Thymus (tissue), 11 donors: Measurements from ENCODE around the gene IQCK. TPM values are rescaled to one million over a fixed set of nuclear protein-coding genes. Genes with fewer than 3 reads are reported as not detected.

Experiments
- DNase-seq, 9 donors: peaks; one replicate each; pipeline ENCODE4 v3.0.0-alpha.2; 2013; ENCODE audit warnings: low spot score in 9 of 9, low read depth in 6 of 9, missing footprints in 1 of 9
- H3K27ac ChIP-seq, 2 donors: one replicate each; pipeline ENCODE4 v1.5.1; 2013; ENCODE audit warnings: control low read depth in 1 of 2, low read depth in 1 of 2, low read length in 1 of 2, mild to moderate bottlenecking in 1 of 2, moderate library complexity in 1 of 2
- H3K27me3 ChIP-seq, 2 donors: one replicate each; pipeline ENCODE4 v1.5.1; 2013; ENCODE audit warnings: low read length in 1 of 2; ENCODE audit not compliant: control insufficient read depth in 2 of 2, insufficient read depth in 1 of 2
- H3K36me3 ChIP-seq, 2 donors: one replicate each; pipeline ENCODE4 v1.5.1; 2013; ENCODE audit warnings: low read length in 1 of 2, mild to moderate bottlenecking in 1 of 2, moderate library complexity in 1 of 2; ENCODE audit not compliant: control insufficient read depth in 2 of 2, insufficient read depth in 2 of 2
- H3K4me1 ChIP-seq, 2 donors: one replicate each; pipeline ENCODE4 v1.5.1; 2013; ENCODE audit warnings: low read length in 2 of 2; ENCODE audit not compliant: control insufficient read depth in 2 of 2, insufficient read depth in 2 of 2
- H3K4me3 ChIP-seq, 2 donors: one replicate each; pipeline ENCODE4 v1.5.1; 2013; ENCODE audit warnings: low read length in 2 of 2, control low read depth in 1 of 2, mild to moderate bottlenecking in 1 of 2
- H3K9me3 ChIP-seq, 2 donors: one replicate each; pipeline ENCODE4 v1.5.1; 2013; ENCODE audit warnings: low read length in 1 of 2, mild to moderate bottlenecking in 1 of 2; ENCODE audit not compliant: control insufficient read depth in 2 of 2, insufficient read depth in 1 of 2
- WGBS: extraction: QIAGEN DNeasy Blood & Tissue Kit; methylation state at CpG from one replicate; pipeline ENCODE4 v1.1.7; 2013; 5-methylcytosine and 5-hydroxymethylcytosine counted together
- polyA plus RNA-seq: library from polyadenylated mRNA; stranded (reverse); fragments of 200-250 nt; gene quantifications from one replicate; pipeline ENCODE4 v1.2.3, GENCODE V29; 2013
- total RNA-seq: library from RNA; stranded (reverse); fragments of 120-200 nt; gene quantifications from one replicate; pipeline ENCODE4 v1.2.4, GENCODE V29; 2013
- donor health status: healthy.

The IQCK gene
- total and polyA plus RNA-seq, 2 donors, result 3.7 to 10.2 TPM

DNA sequence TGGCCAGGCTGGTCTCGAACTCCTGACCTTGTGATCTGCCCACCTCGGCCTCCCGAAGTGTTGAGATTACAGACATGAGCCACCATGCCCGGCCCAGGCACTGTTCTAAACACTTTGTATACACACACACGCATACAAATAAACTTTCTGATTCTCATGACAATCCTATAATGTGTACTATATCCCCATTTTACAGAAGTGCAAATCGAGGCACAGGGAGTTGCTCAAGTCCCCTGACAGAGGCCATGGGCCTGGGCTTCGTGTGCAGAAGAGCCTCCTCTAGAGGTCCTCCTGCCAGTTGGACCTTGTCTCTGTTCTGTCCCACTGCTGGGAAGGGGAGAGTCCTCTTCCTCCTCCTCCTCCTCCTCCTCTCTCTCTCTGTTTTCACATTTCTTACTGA lies 176.5 kb downstream of the IQCK start:
- WGBS, result 93% methylated on average over 7 of the region's 7 CpGs
- Histone ChIP-seq H3K4me1 (no peaks in the 10 kb centered on the region), H3K36me3 (no peaks in the 10 kb centered on the region), H3K27ac (no peak overlapping the region), H3K4me3 (no peak overlapping the region), H3K9me3 (no peaks in the 10 kb centered on the region), H3K27me3 (no peaks in the 10 kb centered on the region)
- DNase-seq, result no peak

DNA sequence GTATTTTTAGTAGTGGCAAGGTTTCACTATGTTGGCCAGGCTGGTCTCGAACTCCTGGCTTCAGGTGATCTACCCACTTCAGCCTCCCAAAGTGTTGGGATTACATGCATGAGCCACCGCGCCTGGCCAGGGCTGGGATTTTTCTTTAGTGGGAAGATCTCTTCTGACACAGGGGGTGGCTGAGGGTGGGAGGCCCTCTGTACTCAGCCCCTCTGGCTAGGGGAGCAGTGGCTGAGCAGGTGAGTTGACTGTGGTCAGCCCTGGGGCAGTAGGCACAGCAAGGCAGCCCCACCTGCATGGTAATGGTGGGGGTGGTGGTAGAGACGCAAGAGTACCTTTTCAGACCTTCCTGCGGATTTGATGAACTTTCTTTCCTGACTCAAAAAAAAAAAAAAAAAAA lies 178.9 kb downstream of the IQCK start:
- DNase-seq, result no peak
- H3K36me3 ChIP-seq, result no peaks in the 10 kb centered on the region
- H3K27ac ChIP-seq, result no peak overlapping the region
- H3K27me3 ChIP-seq, result no peaks in the 10 kb centered on the region
- no peak overlapping the region for H3K4me3 ChIP-seq
- no peaks in the 10 kb centered on the region for H3K4me1 ChIP-seq
- no peaks in the 10 kb centered on the region for H3K9me3 ChIP-seq
- 91% methylated on average over 5 of the region's 5 CpGs for WGBS

DNA sequence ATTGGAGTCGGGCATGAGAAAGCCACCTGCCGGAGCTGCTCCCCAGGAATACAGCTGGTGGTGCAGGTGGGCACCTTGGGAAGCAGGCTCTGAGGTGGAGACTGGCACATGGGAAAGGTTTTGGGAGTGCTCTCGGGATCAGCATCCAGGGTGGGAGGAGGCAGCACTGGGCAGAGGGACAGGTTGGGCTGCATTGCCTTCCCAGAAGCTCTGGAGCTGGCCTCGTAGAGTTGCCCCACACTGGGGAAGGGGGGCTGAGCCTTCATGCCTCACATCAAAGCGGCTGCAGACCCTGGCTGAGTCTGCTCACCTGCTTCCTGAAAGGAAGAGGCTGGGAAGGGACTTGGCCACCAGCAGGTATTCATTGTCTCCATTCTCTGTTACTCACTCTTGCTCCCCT lies 180.1 kb downstream of the IQCK start:
- Histone ChIP-seq H3K9me3 (no peaks in the 10 kb centered on the region), H3K36me3 (no peaks in the 10 kb centered on the region), H3K4me1 (no peaks in the 10 kb centered on the region), H3K4me3 (no peak overlapping the region), H3K27me3 (no peaks in the 10 kb centered on the region), H3K27ac (no peak overlapping the region)
- WGBS, result 73% methylated on average over 5 of the region's 5 CpGs
- no peak for DNase-seq

DNA sequence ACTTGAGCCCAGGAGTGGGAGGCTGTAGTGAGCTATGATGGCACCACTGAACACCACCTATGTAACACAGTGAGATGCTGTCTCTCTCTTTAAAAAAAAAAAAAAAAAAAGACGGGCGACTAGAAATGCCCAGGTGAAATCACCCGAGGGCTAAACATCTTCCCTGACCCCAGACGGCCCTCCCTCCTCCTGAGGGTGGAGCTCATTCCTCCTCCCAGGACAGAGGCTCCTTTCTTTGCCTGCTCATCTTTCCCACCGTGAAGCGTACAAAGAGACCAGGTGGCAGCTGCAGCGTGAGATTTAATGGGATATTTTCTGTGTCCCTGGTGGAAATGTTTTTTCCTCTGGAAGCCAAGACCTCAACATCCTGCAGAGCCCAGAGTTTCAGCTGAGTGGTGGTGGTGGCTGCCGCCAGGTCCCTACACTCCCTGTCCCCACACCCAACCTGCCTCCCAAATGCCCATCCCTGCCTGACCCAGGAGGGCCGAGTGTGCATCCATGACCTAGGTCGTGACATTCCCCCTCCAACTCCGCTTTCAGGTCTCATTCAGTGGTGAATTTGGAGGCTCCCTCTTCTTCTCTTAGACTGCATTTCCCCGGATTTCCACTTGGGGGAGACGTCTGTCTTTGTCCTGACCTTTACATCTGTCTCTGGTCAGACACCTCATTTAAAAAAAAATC lies 181.0 kb downstream of the IQCK start:
- Histone ChIP-seq H3K36me3 (no peaks in the 10 kb centered on the region), H3K4me1 (no peaks in the 10 kb centered on the region), H3K27ac (no peak overlapping the region), H3K4me3 (no peak overlapping the region), H3K9me3 (no peaks in the 10 kb centered on the region), H3K27me3 (no peaks in the 10 kb centered on the region)
- DNase-seq, result peak in 3 of 9 donors; percentile 27 to 53 (median 40)
- 24% methylated on average over 13 of the region's 13 CpGs for WGBS

DNA sequence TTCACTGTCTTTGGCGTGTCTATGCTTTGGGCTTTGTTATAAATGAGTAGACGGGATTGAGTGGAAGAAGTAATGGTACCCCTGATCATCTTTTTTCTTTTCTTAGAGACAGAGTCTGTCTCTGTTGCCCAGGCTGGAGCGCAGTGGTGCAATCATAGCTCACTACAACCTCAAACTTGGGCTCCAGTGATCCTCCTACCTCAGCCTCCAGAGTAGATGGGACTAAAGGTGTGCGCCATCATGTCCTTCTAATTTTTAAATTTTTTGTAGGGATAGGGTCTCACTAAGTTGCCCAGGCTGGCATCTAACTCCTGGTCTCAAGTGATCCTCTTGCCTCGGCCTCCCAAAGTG lies 181.5 kb downstream of the IQCK start:
- no peak overlapping the region for H3K4me3 ChIP-seq
- WGBS, result 66% methylated on average over 5 of the region's 5 CpGs
- H3K27ac ChIP-seq, result no peak overlapping the region
- no peaks in the 10 kb centered on the region for H3K4me1 ChIP-seq
- no peaks in the 10 kb centered on the region for H3K27me3 ChIP-seq
- no peaks in the 10 kb centered on the region for H3K9me3 ChIP-seq
- no peaks in the 10 kb centered on the region for H3K36me3 ChIP-seq
- DNase-seq, result no peak

DNA sequence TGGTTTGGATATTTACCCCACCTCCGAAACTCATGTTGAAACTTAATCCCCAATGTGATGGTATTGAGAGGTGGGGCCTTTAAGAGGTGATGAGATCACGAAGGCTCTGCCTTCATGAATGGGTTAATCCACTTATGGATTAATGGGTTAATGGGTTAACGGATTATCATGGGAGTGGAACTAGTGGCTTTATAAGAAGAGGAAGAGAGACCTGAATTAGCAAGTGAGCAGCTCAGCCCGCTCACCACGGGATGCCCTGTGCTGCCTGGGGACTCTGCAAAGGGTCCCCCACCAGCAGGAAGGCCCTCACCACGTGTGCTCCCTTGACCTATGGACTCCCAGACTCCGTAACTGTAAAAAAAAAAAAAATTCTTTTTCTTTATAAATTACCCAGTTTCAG lies 183.1 kb downstream of the IQCK start:
- no peak overlapping the region for H3K4me3 ChIP-seq
- no peak overlapping the region for H3K27ac ChIP-seq
- 88% methylated on average over 7 of the region's 7 CpGs for WGBS

DNA sequence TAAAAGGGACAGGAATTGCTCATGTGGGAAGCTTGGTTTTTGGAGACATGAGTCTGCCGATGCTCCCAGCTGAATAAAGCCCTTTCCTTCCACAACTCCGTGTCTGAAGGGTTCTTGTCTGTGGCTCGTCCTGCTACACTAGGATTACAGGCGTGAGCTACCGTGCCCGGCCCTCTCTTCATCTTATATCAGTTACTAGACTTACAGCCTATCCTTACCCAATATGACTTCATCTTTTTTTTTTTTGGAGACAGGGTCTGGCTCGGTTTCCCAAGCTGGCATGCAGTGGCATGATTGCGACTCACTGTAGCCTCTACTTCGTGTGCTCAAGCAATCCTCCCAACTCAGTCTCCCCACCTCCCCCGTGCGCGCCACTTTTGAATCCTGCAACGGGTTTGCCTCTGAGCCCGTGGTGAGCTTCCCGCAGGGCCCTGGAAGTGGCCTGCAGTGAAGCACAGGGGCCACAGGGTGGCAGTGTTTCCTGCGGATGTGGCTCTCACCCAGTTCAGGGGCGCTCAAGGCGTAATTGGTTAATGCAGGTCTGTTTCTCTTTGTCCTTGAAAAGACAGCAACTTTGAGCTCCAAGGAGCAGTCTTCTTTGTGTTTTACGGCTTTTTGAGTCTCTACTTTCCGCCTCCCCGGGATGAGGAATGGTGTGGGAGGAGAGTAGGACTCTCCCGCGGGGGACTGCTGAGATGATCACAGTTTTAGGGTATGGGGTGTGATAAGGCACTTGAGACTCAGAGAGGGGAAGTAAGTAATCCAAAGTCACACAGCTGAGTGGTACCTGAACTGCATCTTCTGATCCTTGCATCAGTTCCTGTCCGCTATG lies 189.3 kb downstream of the IQCK start:
- H3K27me3 ChIP-seq, result no peaks in the 10 kb centered on the region
- 30% methylated on average over 24 of the region's 24 CpGs for WGBS
- H3K4me3 ChIP-seq, result peak overlapping the region in 1 of 2 donors; percentile 12

More for the DNA sequence above, 183.1 kb downstream of the IQCK start:
- Histone ChIP-seq H3K4me1 (no peaks in the 10 kb centered on the region), H3K27me3 (no peaks in the 10 kb centered on the region), H3K9me3 (no peaks in the 10 kb centered on the region), H3K36me3 (no peaks in the 10 kb centered on the region)
- DNase-seq, result no peak

More for the DNA sequence above, 189.3 kb downstream of the IQCK start:
- Histone ChIP-seq H3K27ac (no peak overlapping the region), H3K36me3 (no peaks in the 10 kb centered on the region), H3K4me1 (no peaks in the 10 kb centered on the region), H3K9me3 (no peaks in the 10 kb centered on the region)
- peak in 7 of 9 donors; percentile 28 to 81 (median 63) for DNase-seq

Other genes starting within 250 kb of the IQCK start
- 19.7 TPM for gene GDE1, start 196.2 kb upstream of the IQCK start, total RNA-seq
- gene GDE1, start 196.2 kb upstream of the IQCK start, polyA plus RNA-seq, result 26.0 TPM
- gene CCP110, start 194.3 kb upstream of the IQCK start, total RNA-seq, result 12.9 TPM
- 8.6 TPM for gene CCP110, start 194.3 kb upstream of the IQCK start, polyA plus RNA-seq
- 19.5 TPM for gene VPS35L, start 162.6 kb upstream of the IQCK start, total RNA-seq
- gene VPS35L, start 162.6 kb upstream of the IQCK start, polyA plus RNA-seq, result 23.7 TPM
- gene KNOP1, start within 50 bp of the IQCK start, total RNA-seq, result 16.4 TPM
- 10.0 TPM for gene KNOP1, start within 50 bp of the IQCK start, polyA plus RNA-seq
- gene GPRC5B, start 166.6 kb downstream of the IQCK start, total RNA-seq, result 1.5 TPM
- 7.8 TPM for gene GPRC5B, start 166.6 kb downstream of the IQCK start, polyA plus RNA-seq